Measurements from ENCODE around the gene SNRPD1.
"Not testable (repeated sequence)": the region's sequence is repeated elsewhere in the genome, so short reads cannot be mapped to it uniquely, and the experiment has no call there.

The SNRPD1 gene

DNA sequence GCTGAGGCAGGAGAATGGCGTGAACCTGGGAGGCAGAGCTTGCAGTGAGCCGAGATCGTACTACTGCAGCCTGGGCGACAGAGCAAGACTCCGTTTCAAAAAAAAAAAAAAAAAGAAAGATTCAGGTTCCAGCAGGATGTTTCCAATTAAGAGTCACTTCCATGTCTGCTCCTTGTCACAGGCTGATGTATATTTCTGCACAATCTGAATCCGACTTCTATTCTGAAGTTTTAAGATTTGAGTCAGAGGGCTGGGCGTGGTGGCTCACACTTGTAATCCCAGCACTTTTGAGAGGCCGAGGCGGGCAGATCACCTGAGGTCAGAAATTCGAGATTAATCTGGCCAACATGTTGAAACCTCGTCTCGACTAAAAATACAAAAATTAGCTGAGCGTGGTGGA lies 24.7 kb downstream of the SNRPD1 start:
- DNase-seq (ENCODE audit: low spot score): no peak

DNA sequence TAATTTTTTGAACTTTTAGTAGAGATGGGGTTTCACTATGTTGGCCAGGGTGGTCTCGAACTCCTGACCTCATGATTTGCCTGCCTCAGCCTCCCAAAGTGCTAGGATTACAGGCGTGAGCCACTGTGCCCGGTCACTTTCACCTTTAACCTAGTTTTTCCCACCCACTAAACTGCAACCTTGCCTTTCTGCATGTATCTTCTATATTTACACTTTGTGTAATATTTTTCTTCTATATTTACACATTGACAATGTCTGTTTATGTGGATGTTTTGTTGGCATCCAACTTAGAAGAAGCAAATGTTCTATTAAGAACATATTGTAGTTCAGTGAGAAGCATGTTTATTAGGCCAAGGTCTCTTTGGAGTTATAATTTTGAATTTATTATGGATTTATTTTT lies 26.7 kb downstream of the SNRPD1 start:
- DNase-seq (ENCODE audit: low spot score): no peak

DNA sequence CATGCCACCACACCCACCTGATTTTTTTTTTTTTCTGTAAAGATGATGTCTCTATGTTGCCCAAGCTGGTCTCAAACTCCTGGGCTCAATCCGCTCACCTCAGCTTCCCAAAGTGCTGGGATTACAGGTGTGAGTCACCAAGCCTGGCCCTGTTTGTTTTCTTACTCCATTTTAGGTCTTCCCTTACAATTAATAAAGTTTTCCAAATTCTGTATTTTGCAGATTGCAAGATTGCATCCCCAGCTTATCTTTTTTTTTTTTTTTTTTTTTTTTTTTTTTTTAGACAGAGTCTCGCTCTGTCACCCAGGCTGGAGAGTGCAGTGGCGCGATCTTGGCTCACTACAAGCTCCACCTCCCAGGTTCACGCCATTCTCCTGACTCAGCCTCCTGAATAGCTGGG lies 28.3 kb downstream of the SNRPD1 start:
- DNase-seq (ENCODE audit: low spot score): not testable (repeated sequence)

DNA sequence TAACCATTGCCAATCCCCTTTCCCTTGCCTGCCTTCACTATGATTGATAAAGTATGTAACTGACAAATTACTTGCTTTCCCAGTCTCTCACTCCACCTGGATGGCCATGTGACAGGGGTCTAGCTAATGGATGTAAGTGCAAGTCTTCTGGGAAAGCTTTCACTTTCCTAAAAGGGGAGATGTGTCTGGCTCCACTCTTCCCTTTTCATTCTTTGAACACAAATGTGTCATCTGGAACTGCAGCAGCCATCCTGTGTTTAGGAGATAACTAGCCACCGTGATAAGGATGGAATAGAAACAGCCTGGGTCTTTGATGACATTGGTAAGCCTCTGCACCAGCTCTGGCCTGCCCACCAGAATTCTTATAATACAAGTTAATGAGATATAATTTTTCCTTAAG lies 38.2 kb downstream of the SNRPD1 start:
- DNase-seq (ENCODE audit: low spot score): no peak

DNA sequence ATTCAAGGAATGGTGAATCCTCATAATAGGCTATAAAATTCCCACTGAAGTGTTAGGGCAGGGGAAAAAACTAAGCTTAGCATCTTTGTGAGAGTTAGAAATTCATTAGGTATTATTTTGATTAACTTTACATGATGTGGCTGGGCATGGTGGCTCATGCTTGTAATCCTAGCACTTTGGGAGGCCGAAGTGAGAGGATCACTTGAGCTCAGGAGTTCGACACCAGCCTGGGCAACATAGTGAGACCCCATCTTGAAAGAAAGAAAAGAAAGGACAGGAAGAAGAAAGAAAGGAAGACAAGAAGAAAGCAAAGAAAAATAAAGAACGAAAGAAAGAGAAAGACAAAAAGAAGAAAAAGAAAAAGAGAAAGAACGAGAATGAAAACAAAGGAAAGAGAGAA lies 40.0 kb downstream of the SNRPD1 start:
- no peak for DNase-seq (ENCODE audit: low spot score)

DNA sequence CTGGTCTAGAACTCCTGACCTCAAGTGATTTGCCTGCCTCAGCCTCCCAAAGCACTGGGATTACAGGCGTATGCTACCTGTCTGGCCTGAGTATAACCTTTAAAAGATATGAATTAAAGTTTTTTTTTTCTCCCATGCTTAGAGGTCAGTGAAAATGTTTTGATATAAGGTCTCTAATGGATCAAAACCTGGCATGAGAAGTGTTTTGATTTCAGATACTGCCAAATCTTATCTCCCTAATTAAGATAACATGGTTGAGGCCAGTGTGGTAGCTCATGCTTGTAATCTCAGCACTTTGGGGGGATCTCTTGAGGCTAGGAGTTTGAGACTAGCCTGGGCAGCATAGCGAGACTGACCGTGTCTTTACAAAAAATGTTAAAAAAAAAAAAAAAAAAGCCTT lies 41.2 kb downstream of the SNRPD1 start:
- DNase-seq (ENCODE audit: low spot score): no peak

DNA sequence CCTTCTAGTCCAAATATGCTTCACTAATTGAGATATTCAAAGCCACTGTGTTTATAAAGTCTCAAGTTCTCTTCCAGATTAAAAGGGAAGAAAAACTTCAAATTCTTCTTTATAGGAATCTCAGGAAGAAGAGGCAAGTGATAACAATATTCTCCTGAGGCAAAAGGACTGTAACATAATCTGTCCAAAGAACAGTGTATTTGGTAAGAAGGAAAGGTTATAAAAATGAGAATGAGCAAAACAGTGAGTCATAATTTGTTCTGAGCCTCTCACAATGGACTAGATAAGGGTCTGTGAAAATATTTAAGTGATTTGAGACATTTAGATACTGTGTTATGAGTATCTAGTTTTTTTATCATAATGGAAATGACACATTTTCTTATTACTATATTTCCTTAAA lies 44.3 kb downstream of the SNRPD1 start:
- no peak for DNase-seq (ENCODE audit: low spot score)

DNA sequence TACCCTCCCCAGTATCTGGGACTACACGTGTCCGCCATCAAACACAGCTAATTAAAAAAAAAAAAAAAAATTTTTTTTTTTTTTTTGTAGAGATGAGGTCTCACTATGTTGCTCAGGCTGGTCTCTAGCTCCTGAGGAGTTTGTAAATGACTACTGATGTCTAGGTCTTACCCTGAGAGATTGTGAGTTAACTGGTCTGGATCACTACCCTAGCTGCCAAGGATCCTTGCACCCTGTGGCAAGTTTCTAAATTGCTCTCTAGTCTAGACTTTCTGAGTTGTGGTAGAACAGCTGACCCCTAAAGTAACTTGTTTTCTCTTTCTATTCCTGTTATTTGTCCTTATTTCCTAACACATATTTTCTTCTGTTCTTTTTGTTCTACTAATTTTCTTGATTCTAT lies 48.0 kb downstream of the SNRPD1 start:
- no peak for DNase-seq (ENCODE audit: low spot score)

DNA sequence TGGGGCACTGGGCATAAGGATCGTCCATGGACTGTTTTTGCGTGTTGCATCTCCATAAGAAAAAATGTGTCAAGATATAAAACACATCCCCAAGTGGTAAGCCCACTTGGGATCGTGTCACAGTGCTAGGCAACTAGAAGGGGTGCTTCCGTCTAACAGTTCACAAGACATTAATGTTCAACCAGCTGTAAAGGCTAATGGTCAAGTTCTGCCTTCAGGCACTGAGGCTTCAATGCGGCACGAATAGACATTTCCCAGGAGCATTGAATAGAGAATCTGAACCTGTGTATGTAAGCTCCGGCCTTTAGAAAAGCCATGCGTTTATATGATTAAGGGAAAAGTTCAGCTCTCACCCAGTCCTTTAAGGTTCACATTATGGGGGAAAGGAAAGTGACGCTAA lies 50.5 kb downstream of the SNRPD1 start:
- DNase-seq (ENCODE audit: low spot score): no peak

DNA sequence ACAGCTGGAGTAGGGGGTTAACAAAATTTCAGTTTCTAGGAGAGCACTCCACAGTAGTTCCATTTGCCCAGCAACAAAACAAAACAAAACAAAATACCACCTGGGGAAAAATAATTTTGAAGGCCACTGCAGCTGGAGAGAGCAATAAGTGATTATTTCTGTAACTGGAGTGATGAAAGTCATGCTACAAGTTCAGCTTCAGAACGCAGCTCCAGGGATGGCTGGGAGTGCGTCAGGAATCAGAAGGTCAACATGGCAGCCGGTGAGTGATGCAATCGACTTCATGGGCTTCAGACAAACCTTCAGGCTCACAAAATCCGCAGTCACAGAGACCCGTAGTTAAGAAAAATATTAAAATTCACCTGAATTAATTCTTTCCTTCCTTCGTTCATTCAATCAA lies 51.5 kb downstream of the SNRPD1 start:
- no peak for DNase-seq (ENCODE audit: low spot score)

DNA sequence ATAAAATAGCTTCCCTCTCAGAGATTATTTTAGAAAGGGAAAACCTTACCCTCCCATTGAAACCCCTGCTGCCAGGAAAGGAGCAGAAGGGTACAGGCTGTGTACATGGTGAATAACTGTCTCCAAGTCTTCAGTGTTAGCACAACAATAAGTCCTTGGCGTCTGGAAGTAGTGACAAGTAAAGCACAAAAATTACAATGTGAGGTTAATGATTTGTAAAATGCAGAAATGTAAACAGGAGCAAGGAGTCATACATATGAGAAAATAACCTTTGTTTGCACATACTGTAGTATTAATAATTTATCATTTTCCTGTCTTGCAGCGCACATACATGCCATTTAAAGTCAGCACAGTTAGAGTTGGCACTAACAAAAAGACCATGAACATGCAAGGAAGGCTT lies 52.0 kb downstream of the SNRPD1 start:
- DNase-seq (ENCODE audit: low spot score): no peak

DNA sequence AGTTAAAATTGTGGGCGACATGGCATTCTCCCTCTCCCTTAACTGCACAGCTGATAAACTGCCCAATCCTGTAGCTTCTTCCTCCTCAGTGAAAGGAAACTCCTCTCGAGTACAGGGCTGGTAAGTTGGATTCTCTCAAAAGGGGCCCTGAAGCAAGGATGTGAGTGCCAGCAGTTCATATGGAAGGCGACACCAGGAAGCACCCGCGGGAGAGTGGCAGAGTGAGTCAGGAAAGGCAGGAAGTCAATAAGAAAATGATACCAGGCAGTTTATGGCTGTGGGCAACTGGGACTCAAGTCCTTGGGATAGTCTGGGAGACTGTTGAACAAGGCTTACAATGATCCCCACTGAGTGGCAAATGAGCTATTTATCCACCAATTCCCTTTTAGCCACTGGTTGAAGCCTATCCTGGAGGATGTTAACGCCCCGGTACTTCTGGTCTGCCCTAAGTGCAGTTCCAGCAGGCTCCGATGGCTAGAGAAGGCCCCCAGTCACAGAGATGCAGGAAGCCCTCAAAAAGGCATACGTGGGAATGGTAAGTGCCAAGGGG lies 57.7 kb downstream of the SNRPD1 start:
- no peak for DNase-seq (ENCODE audit: low spot score)

DNA sequence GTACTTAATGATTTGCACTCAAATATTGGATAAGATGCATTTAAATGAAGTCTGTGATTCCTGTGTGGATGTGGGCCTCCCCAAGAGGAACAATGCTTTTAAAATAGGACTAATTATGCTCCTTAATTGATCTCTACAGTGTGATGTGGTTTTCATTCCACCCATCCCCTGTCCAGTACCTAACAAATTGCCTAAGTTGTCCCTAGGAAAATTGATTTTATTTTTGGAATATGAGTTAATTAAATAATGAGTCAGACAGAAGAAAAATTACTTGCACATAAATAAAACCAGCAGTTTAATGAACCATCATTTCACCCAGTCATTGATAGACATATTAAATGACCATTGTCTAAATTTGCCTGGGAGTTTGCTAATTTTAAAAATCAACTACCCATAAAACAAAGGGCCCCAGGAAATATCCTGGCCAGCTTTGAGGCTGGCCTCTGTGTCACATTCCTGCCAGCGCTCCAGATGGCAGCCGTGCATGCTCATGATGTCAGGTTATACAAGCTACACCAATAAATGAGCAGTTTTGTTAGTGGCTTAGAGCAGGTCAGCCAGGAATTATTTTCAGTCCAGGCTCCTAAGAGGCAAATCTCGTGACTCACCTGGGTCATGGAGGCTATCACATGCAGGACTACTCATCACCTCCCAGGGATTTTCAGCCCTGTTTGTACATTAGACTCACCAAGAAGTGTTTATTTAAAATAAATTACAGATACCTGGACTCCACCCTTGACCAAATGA lies 60.6 kb downstream of the SNRPD1 start:
- no peak for DNase-seq (ENCODE audit: low spot score)

DNA sequence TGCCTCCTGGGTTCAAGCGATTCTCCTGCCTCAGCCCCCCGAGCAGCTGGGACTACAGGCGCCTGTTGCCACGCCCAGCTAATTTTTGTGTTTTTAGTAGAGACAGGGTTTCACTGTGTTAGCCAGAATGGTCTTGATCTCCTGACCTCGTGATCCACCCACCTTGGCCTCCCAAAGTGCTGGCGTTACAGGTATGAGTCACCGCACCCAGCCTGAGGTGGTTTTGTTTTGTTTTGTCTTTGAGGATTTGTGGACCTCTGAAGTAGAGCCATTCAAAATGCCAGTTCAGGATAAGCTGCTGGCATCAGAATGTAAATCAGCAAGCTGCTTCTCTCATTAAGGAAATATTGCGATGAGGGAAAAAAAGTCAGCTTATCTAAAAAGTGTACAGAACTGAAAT lies 63.2 kb downstream of the SNRPD1 start:
- DNase-seq (ENCODE audit: low spot score): not testable (repeated sequence)

DNA sequence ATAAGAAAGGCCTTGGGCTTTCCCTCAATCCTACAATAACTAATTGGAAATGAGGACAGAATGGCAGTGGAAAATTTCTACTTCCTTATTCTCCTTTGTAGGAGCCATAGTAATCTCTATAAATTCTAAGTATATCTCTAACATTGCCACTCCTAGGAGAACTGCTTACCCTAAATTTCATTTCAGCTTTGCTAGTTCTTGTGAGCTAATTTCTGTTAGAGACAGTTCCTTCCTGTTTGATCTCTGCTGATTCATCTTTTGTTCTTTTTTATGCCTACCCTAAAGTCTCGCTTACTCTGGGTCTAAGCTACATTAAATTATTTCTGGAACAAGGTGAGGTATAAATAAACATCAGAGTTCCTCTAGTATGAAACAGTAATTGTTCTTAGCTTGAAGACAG lies 66.7 kb downstream of the SNRPD1 start:
- DNase-seq (ENCODE audit: low spot score): no peak

DNA sequence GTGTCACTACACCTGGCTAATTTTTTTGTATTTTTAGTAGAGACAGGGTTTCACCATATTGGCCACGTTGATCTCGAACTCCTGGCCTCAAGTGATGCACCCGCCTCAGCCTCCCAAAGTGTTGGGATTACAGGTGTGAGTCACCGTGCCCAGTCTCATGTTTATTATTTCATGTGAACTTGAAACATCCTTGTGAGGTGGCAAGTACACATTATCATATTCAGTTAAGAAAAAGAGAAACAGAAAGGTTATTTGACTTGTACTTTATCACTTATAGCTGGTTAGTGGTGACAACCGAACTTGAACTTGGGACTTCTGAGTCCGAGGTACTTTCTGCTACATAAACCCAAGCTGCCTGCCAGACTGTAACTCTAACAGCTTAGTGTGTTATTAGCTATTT lies 68.0 kb downstream of the SNRPD1 start:
- DNase-seq (ENCODE audit: low spot score): no peak

DNA sequence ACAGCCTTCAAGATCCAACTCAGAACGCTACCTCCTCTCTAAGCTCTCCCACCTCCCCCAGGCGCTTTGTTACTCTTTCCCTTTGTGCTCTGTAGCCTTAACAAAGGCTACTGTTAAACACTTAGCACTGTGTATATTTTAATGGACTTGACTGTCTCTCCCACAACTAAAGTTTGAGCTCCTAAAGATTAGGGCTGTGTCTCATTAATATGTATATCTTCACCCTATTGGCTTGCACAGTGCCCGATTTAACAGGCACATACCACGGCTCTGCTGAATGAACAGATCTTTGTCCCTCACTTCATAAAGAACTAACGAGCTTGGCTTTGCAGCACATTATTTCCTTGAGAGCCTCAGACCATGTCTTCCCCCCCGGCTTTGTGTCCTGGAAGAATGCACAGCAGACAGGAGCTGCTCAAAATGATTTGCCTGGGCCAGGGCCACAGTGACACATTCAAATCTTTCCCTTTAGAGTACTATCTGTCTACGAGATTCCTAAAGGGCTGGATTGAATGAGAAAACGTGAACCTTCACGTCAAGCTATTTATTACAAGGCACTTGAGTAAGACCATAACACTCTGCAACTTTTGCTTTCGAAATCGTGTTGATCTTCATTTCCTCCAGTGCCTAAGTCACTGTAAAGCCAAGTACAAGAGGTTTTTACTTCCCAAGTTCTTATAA lies 70.4 kb downstream of the SNRPD1 start:
- DNase-seq (ENCODE audit: low spot score): peak; percentile 29

All from germinal center (tissue), 1 donor.